Fibroblast of the aortic adventitia (primary cell): Measurements from ENCODE around the gene PLAGL1. TPM values are rescaled to one million over a fixed set of nuclear protein-coding genes. Genes with fewer than 3 reads are reported as not detected.
A peak's percentile ranks its signal among the peaks of the same experiment; 100 is the strongest.

Experiments
- DNase-seq: peaks from one replicate; pipeline ENCODE4 v3.0.0-alpha.2; 2010; ENCODE audit warnings: low read depth
- H3K4me3 ChIP-seq: 2 replicates; pipeline ENCODE4 v1.5.1; 2011; ENCODE audit warnings: low read depth, mild to moderate bottlenecking, control low read depth, low read length, moderate library complexity
- total RNA-seq: library from RNA; depleted of rRNA; stranded (reverse); fragments of >200 nt; gene quantifications from 2 replicates; pipeline ENCODE4 v1.2.3, GENCODE V29; 2012; ENCODE audit warnings: low replicate concordance
- TF ChIP-seq, protein P1 (sequence below): IDR thresholded peaks from 2 replicates; pipeline ENCODE4 v1.5.1; 2011; ENCODE audit warnings: mild to moderate bottlenecking, low read length, control low read depth, inconsistent platforms; ENCODE audit not compliant: insufficient read depth

The PLAGL1 gene
- total RNA-seq, 1 donor, result 35.2 TPM

DNA sequence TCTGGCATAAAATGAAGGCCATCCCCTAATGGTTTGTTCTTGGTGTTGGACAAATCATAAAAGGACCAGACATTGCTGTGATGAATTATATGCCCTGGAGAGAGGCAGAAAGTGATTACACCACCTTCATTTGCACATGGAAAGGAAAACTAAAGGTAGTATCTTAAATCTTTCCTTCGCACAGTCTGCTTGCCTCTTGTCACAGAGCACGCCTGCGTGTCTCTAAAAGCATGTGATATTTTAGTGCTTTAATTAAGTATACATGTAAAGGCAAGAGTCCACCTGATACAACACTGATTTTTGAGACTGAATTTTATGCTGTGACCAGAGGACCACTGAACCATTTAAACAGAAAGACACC is 28.8 kb upstream of the PLAGL1 start:
- DNase-seq, result no peak
- no peak overlapping the region for H3K4me3 ChIP-seq
- TF ChIP-seq, protein P1, sequence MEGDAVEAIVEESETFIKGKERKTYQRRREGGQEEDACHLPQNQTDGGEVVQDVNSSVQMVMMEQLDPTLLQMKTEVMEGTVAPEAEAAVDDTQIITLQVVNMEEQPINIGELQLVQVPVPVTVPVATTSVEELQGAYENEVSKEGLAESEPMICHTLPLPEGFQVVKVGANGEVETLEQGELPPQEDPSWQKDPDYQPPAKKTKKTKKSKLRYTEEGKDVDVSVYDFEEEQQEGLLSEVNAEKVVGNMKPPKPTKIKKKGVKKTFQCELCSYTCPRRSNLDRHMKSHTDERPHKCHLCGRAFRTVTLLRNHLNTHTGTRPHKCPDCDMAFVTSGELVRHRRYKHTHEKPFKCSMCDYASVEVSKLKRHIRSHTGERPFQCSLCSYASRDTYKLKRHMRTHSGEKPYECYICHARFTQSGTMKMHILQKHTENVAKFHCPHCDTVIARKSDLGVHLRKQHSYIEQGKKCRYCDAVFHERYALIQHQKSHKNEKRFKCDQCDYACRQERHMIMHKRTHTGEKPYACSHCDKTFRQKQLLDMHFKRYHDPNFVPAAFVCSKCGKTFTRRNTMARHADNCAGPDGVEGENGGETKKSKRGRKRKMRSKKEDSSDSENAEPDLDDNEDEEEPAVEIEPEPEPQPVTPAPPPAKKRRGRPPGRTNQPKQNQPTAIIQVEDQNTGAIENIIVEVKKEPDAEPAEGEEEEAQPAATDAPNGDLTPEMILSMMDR, result no peak

DNA sequence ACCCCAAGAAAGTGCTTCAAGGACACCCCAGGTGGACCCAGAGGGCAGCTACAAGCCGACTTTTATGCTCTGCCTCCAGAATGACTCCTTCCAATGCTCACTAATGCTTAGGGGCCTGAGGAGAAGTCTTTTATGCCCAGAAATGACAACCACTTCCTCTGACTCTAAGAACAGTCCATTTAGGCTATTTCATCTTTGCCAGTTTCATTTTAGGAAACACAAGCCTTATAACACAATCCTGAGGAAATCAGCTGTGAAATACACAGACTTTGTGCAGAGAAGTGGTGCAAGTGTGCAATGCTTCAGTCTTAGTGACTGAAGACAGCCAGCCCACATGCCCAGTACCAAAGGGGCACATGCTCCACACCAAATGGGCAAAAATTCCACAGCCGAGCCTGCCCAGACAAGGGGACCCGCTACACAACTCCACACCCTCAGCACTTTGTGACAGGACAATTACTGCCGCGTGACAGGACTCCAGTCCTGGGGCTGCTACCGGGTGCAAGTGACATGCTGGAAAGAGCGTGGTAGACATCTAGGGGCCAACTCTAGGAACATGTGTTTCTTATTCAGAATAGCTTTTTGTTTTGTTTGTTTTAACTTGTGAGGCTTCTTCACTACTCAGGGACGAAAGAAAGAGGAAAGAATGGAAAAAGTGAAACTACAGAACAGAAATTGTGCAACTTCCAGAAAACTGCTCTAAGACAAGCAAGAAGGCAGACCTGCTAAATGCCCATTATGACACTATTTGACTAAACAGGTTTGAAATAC is 28.2 kb upstream of the PLAGL1 start:
- peak overlapping the region; percentile 51 for H3K4me3 ChIP-seq
- TF ChIP-seq, protein P1, result no peak
- peak; percentile 60 for DNase-seq

DNA sequence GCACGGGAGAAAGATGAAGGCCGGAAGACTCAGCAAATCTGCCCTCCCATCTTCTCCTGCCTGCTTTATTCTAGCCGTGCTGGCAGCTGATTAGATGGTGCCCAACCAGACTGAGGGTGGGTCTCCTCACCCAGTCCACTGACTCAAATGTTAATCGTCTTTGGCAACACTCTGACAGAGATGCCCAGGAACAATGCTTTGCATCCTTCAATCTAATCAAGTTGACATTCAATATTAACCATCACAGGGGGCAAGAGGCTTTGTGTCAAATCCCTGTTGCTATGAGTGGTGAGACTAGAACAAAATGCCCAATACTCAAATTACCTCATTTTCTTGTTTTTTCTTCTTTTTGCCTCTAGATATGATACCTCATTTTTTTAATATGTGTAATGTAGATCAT is 27.4 kb upstream of the PLAGL1 start:
- DNase-seq, result no peak
- H3K4me3 ChIP-seq, result no peak overlapping the region
- TF ChIP-seq, protein P1, result no peak

DNA sequence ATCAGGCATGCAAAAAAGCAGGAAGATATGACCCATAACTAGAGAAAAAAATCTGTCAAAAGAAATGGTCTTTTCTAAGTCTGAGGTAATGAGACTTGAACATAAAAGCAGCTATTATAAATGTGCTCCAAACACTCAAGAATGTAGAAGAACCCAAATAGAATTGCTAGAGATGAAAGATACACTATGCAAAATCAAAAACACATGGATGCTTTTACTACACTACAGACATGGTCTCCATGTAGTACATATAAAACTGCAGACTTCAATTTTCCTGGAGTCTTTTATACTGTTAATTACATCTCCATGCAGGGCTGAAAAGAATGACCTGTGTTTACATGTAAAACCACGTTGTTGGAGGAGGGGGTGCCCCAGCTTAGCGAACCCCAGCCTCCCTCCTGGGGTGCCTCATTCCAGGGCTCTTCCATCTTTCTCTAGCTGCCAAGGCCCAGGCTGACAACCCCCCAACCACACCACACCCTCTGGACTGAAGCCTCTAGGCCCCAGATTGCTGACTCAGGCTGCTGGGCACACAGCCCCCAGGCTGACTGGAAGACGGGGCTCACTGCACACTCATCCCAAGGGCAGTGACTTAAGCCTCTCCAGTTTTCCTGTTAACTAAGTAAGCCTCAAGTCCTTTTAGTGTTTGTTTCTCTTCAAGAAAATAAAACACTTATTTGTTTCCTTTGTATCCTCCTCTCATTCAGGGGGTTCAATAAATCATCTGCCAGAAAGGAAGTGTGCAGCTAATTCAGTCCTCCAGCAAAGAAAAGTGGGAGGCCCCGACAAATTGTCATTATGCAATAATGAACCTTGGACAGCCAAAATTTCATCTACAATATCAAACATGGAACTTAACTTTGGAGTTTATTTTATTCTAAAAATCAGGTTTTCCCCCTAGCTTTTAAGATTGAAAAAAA is 26.0 kb upstream of the PLAGL1 start:
- peak; percentile 89 for DNase-seq
- no peak overlapping the region for H3K4me3 ChIP-seq
- TF ChIP-seq, protein P1, result no peak

DNA sequence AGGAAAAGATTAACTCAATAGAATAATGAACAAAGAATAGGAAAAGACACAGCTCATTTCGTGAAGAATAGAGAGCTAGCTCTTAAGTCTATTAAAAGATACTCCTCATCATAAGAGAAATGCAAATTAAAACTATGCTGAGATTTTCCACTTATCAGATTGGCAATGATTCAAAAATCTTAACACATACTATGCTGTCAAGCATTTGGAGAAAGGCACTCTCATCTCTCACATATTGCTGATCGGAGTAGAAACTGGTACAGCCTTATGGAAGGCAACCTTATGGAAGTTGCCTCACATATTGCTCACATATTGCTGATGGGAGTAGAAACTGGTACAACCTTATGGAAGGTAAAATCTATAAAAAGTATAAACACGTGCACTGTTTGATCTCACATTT is 21.4 kb upstream of the PLAGL1 start:
- no peak overlapping the region for H3K4me3 ChIP-seq
- TF ChIP-seq, protein P1, result no peak
- DNase-seq, result no peak

DNA sequence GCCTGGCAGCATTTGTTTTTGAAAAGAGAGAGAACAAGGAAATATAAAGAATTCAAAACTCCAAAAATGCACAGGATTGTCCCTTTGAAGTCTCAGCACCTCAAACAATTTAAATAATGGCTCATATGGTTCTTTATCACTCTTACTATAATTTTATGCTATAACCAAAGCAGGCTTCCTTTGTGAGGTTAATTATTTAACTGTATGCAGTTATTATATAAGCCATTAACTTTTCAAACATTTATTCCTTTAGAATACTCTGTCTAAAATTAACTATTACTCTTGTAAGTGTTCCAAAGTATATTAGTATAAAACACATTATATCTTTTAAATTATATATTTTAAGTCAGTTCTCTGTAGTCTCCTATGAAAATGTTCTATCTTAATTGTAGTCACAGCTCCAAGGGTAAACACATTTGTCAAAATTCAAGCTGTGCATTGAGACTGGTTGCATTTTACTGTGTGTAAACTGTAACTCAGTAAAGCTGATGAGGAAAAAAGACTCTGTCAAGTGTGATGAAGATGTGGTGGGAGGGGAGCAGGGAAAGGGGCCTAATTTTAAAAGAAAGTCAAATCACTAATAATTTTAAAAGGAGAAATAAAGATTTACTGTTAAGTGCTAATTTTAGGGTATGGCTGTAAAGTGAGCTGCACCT is 20.0 kb upstream of the PLAGL1 start:
- TF ChIP-seq, protein P1, result no peak
- no peak for DNase-seq
- H3K4me3 ChIP-seq, result no peak overlapping the region
